A549 (cell line): ENCODE measurements around the gene POLR3B.
"Not testable (repeated sequence)": the region's sequence is repeated elsewhere in the genome, so short reads cannot be mapped to it uniquely, and the experiment has no call there.

Experiments
- BHLHE40 ChIP-seq: IDR thresholded peaks from 2 replicates; pipeline ENCODE4 v1.6.1; 2012; ENCODE audit warnings: low read depth, low read length, inconsistent platforms
- CBX2 ChIP-seq: fragments of 200-600 bp; sonication (generic); IDR thresholded peaks from 2 replicates; pipeline ENCODE4 v1.6.1; 2016; ENCODE audit warnings: low read depth, mild to moderate bottlenecking, borderline replicate concordance
- CTCF ChIP-seq: fragments of >200 bp; sonication (Bioruptor Twin); formaldehyde crosslinking; IDR thresholded peaks from 3 replicates; pipeline ENCODE4 v1.5.1; 2016
- E2F6 ChIP-seq: IDR thresholded peaks from 2 replicates; pipeline ENCODE4 v1.6.1; 2012; ENCODE audit warnings: low read depth, borderline replicate concordance
- EP300 ChIP-seq, 2 experiments: fragments of >200 bp; sonication (Bioruptor Twin); formaldehyde crosslinking; IDR thresholded peaks; 2 replicates in 1 of 2; 3 replicates in 1 of 2; pipeline ENCODE4 v1.6.1; 2016 to 2017
- MAFK ChIP-seq: fragments of 450-650 bp; IDR thresholded peaks from 2 replicates; pipeline ENCODE4 v1.6.1; 2014; ENCODE audit not compliant: partially characterized antibody
- POLR2A ChIP-seq: IDR thresholded peaks from 2 replicates; pipeline ENCODE4 v1.6.1; 2012; ENCODE audit warnings: mild to moderate bottlenecking, low read length
- REST ChIP-seq: fragments of 200-600 bp; sonication (generic); IDR thresholded peaks from 2 replicates; pipeline ENCODE4 v1.6.1; 2016; ENCODE audit warnings: antibody characterized with exemption, mild to moderate bottlenecking, moderate library complexity
- RFX5 ChIP-seq: fragments of 450-650 bp; IDR thresholded peaks from 2 replicates; pipeline ENCODE4 v1.7.1; 2014; ENCODE audit warnings: antibody characterized with exemption, mild to moderate bottlenecking, moderate library complexity
- SREBF2 ChIP-seq: fragments of 450-650 bp; IDR thresholded peaks from 2 replicates; pipeline ENCODE4 v1.6.1; 2014; ENCODE audit warnings: mild to moderate bottlenecking, moderate library complexity

- TF ChIP-seq CTCF; CBX2; REST; EP300 (IDR thresholded peaks at IDR 0.05); POLR2A; E2F6; RFX5; BHLHE40; SREBF2; MAFK: not testable (repeated sequence)
These were observed 108.1 kb downstream of the POLR3B start for GRCh38 chr12:106465605-106466004.
